Astrocyte (in vitro differentiated cells and primary cell): ENCODE data around the gene TGFBRAP1. TPM values are rescaled to one million over a fixed set of nuclear protein-coding genes. Genes with fewer than 3 reads are reported as not detected.

Source experiments
- DNase-seq: peaks from one replicate; pipeline ENCODE4 v3.0.0-alpha.2; 2010; ENCODE audit warnings: low read depth
- FAIRE-seq: peaks from 2 replicates; lab custom pipeline; 2011; peaks lifted over from hg19 to GRCh38; lab: Jason Lieb, UNC
- H2AFZ ChIP-seq: 2 replicates; pipeline ENCODE4 v1.6.0; 2012; ENCODE audit warnings: low read depth, low read length, inconsistent platforms
- H3K27ac ChIP-seq: 2 replicates; pipeline ENCODE4 v1.5.1; 2011; ENCODE audit warnings: low read depth, low read length, inconsistent platforms
- H3K27me3 ChIP-seq: 2 replicates; pipeline ENCODE4 v1.6.0; 2011; ENCODE audit warnings: low read length, inconsistent platforms; ENCODE audit not compliant: insufficient read depth
- H3K36me3 ChIP-seq: 2 replicates; pipeline ENCODE4 v1.5.1; 2011; ENCODE audit warnings: low read length, inconsistent platforms; ENCODE audit not compliant: insufficient read depth
- H3K4me1 ChIP-seq: 2 replicates; pipeline ENCODE4 v1.5.1; 2011; ENCODE audit warnings: low read length, inconsistent platforms; ENCODE audit not compliant: insufficient read depth
- H3K4me2 ChIP-seq: 2 replicates; pipeline ENCODE4 v1.6.0; 2012; ENCODE audit warnings: low read length, inconsistent platforms
- H3K4me3 ChIP-seq: 2 replicates; pipeline ENCODE4 v1.5.1; 2011; ENCODE audit warnings: low read depth, mild to moderate bottlenecking, low read length, inconsistent platforms; ENCODE audit not compliant: insufficient read depth
- H3K79me2 ChIP-seq: 2 replicates; pipeline ENCODE4 v1.6.0; 2012; ENCODE audit warnings: mild to moderate bottlenecking, low read length, inconsistent platforms; ENCODE audit not compliant: insufficient read depth
- H3K9ac ChIP-seq: 2 replicates; pipeline ENCODE4 v1.6.0; 2012; ENCODE audit warnings: mild to moderate bottlenecking, low read length, inconsistent platforms
- H3K9me3 ChIP-seq: 2 replicates; pipeline ENCODE4 v1.5.1; 2012; ENCODE audit warnings: low read depth, mild to moderate bottlenecking, low read length, inconsistent platforms; ENCODE audit not compliant: insufficient read depth
- H4K20me1 ChIP-seq: 2 replicates; pipeline ENCODE4 v1.6.0; 2012; ENCODE audit warnings: low read length, inconsistent platforms; ENCODE audit not compliant: insufficient read depth
- H3K27ac Mint-ChIP-seq: one replicate; pipeline ENCODE4 v1.8.0; 2021; ENCODE audit warnings: mild to moderate bottlenecking, mixed read lengths; ENCODE audit not compliant: unreplicated experiment
- H3K27me3 Mint-ChIP-seq: one replicate; pipeline ENCODE4 v1.8.0; 2021; ENCODE audit warnings: low read depth, mixed read lengths; ENCODE audit not compliant: unreplicated experiment
- H3K36me3 Mint-ChIP-seq: one replicate; pipeline ENCODE4 v1.8.0; 2021; ENCODE audit warnings: low read depth, mixed read lengths; ENCODE audit not compliant: unreplicated experiment
- H3K4me1 Mint-ChIP-seq: one replicate; pipeline ENCODE4 v1.8.0; 2021; ENCODE audit warnings: low read depth, mixed read lengths; ENCODE audit not compliant: unreplicated experiment
- H3K4me3 Mint-ChIP-seq: one replicate; pipeline ENCODE4 v1.8.0; 2021; ENCODE audit warnings: mild to moderate bottlenecking, moderate library complexity, mixed read lengths; ENCODE audit not compliant: unreplicated experiment
- H3K9me3 Mint-ChIP-seq: one replicate; pipeline ENCODE4 v1.8.0; 2021; ENCODE audit warnings: mild to moderate bottlenecking, mixed read lengths; ENCODE audit not compliant: unreplicated experiment
- CTCF ChIP-seq: IDR thresholded peaks from 2 replicates; pipeline ENCODE4 v1.5.1; 2011; ENCODE audit warnings: low read depth, mild to moderate bottlenecking, inconsistent platforms, low read length, moderate library complexity; ENCODE audit not compliant: insufficient read depth
- EZH2 ChIP-seq: IDR thresholded peaks from 2 replicates; pipeline ENCODE4 v1.6.1; 2012; ENCODE audit warnings: mild to moderate bottlenecking, low read length, inconsistent platforms; ENCODE audit not compliant: insufficient read depth
- total RNA-seq: library from RNA; stranded (reverse); gene quantifications from 2 replicates; pipeline ENCODE4 v1.2.1, GENCODE V29; 2021

The TGFBRAP1 gene
- total RNA-seq, 1 donor from 2014 or later = 25.1 TPM

GRCh38 chr2:105301646-105302045 lies 27.9 kb downstream of the TGFBRAP1 start:
- H3K9me3 Mint-ChIP-seq = no peaks in the 10 kb centered on the region
- Histone ChIP-seq H3K79me2 (peaks cover 31% of the 10 kb centered on the region), H2AFZ (no peak overlapping the region), H3K27ac (no peak overlapping the region), H3K36me3 (peaks cover 2% of the 10 kb centered on the region), H3K4me3 (no peak overlapping the region), H3K4me1 (no peaks in the 10 kb centered on the region), H3K27me3 (no peaks in the 10 kb centered on the region), H3K4me2 (no peak overlapping the region), H4K20me1 (peaks cover 36% of the 10 kb centered on the region), H3K9me3 (no peaks in the 10 kb centered on the region), H3K9ac (no peak overlapping the region)
- peaks cover 6% of the 10 kb centered on the region for H3K36me3 Mint-ChIP-seq
- TF ChIP-seq CTCF = no peak
- no peak for TF ChIP-seq EZH2
- no peak overlapping the region for H3K4me3 Mint-ChIP-seq
- no peak overlapping the region for H3K27ac Mint-ChIP-seq
- DNase-seq (no peak), FAIRE-seq (no peak)
- H3K27me3 Mint-ChIP-seq = no peaks in the 10 kb centered on the region
- H3K4me1 Mint-ChIP-seq = peaks cover 10% of the 10 kb centered on the region

- Mint-ChIP-seq H3K36me3 (peaks cover 6% of the 10 kb centered on the region), H3K27ac (no peak overlapping the region), H3K27me3 (no peaks in the 10 kb centered on the region), H3K4me3 (no peak overlapping the region), H3K9me3 (no peaks in the 10 kb centered on the region), H3K4me1 (peaks cover 19% of the 10 kb centered on the region)
- no peak for FAIRE-seq
- peaks cover 30% of the 10 kb centered on the region for H4K20me1 ChIP-seq
- no peaks in the 10 kb centered on the region for H3K27me3 ChIP-seq
- H3K4me3 ChIP-seq = no peak overlapping the region
- DNase-seq = no peak
- no peak overlapping the region for H3K27ac ChIP-seq
- H3K4me1 ChIP-seq = no peaks in the 10 kb centered on the region
- TF ChIP-seq CTCF (no peak), EZH2 (no peak)
- H2AFZ ChIP-seq = no peak overlapping the region
- H3K9ac ChIP-seq = no peak overlapping the region
- H3K79me2 ChIP-seq = peaks cover 28% of the 10 kb centered on the region
- peaks cover 7% of the 10 kb centered on the region for H3K36me3 ChIP-seq
- H3K4me2 ChIP-seq = no peak overlapping the region
- no peaks in the 10 kb centered on the region for H3K9me3 ChIP-seq
Measured at GRCh38 chr2:105299290-105299689, 30.2 kb downstream of the TGFBRAP1 start.

- Histone ChIP-seq H3K36me3 (peaks cover 7% of the 10 kb centered on the region), H2AFZ (no peak overlapping the region), H3K27ac (no peak overlapping the region), H3K9me3 (no peaks in the 10 kb centered on the region), H4K20me1 (peaks cover 25% of the 10 kb centered on the region), H3K79me2 (peaks cover 18% of the 10 kb centered on the region), H3K4me1 (no peaks in the 10 kb centered on the region), H3K27me3 (no peaks in the 10 kb centered on the region), H3K4me2 (no peak overlapping the region), H3K4me3 (no peak overlapping the region), H3K9ac (no peak overlapping the region)
- H3K27me3 Mint-ChIP-seq = no peaks in the 10 kb centered on the region
- no peaks in the 10 kb centered on the region for H3K9me3 Mint-ChIP-seq
- H3K4me1 Mint-ChIP-seq = peaks cover 26% of the 10 kb centered on the region
- no peak overlapping the region for H3K27ac Mint-ChIP-seq
- DNase-seq = no peak
- no peak overlapping the region for H3K4me3 Mint-ChIP-seq
- FAIRE-seq = no peak
- TF ChIP-seq EZH2 = no peak
- TF ChIP-seq CTCF = no peak
- H3K36me3 Mint-ChIP-seq = peaks cover 6% of the 10 kb centered on the region
Measured at GRCh38 chr2:105298017-105298416, 31.5 kb downstream of the TGFBRAP1 start.
